ENCODE data around the gene VAV2. TPM values are rescaled to one million over a fixed set of nuclear protein-coding genes. Genes with fewer than 3 reads are reported as not detected.

VAV2 gene
- total RNA-seq, 1 donor from 2014 or later = 61.9 TPM

GRCh38 chr9:133884907-133885744, 107.0 kb downstream of the VAV2 start:
- no peaks in the 10 kb centered on the region for H3K27me3 Mint-ChIP-seq (ENCODE audit: low read depth)
- no peak for TF ChIP-seq CTCF (IDR thresholded peaks at IDR 0.05; ENCODE audit: unreplicated experiment)
- no peak for DNase-seq (ENCODE audit: low spot score in 2 of 2, unreplicated experiment in 2 of 2)
- no peak overlapping the region for H3K4me3 Mint-ChIP-seq
- no peaks in the 10 kb centered on the region for H3K9me3 Mint-ChIP-seq
- H3K36me3 Mint-ChIP-seq = no peaks in the 10 kb centered on the region
- peaks cover 74% of the 10 kb centered on the region for H3K4me1 Mint-ChIP-seq
- peak overlapping the region; percentile 76 for H3K27ac Mint-ChIP-seq

- H3K27ac Mint-ChIP-seq = peak overlapping the region; percentile 99
- no peaks in the 10 kb centered on the region for H3K27me3 Mint-ChIP-seq (ENCODE audit: low read depth)
- no peak for DNase-seq (ENCODE audit: low spot score in 2 of 2, unreplicated experiment in 2 of 2)
- H3K4me3 Mint-ChIP-seq = no peak overlapping the region
- no peaks in the 10 kb centered on the region for H3K9me3 Mint-ChIP-seq
- peaks cover 72% of the 10 kb centered on the region for H3K4me1 Mint-ChIP-seq
- no peak for TF ChIP-seq CTCF (IDR thresholded peaks at IDR 0.05; ENCODE audit: unreplicated experiment)
- H3K36me3 Mint-ChIP-seq = no peaks in the 10 kb centered on the region
Measured at GRCh38 chr9:133882849-133883755, 109.0 kb downstream of the VAV2 start.

GRCh38 chr9:133881671-133882381, 110.3 kb downstream of the VAV2 start:
- Mint-ChIP-seq H3K4me1 (peaks cover 73% of the 10 kb centered on the region), H3K9me3 (no peaks in the 10 kb centered on the region), H3K27ac (peak overlapping the region; percentile 99), H3K27me3 (ENCODE audit: low read depth) (no peaks in the 10 kb centered on the region), H3K36me3 (no peaks in the 10 kb centered on the region), H3K4me3 (no peak overlapping the region)
- DNase-seq (ENCODE audit: low spot score in 2 of 2, unreplicated experiment in 2 of 2) = no peak
- no peak for TF ChIP-seq CTCF (IDR thresholded peaks at IDR 0.05; ENCODE audit: unreplicated experiment)

GRCh38 chr9:133880851-133881661, 111.1 kb downstream of the VAV2 start:
- peak overlapping the region; percentile 26 for H3K4me3 Mint-ChIP-seq
- H3K36me3 Mint-ChIP-seq = no peaks in the 10 kb centered on the region
- H3K4me1 Mint-ChIP-seq = peaks cover 74% of the 10 kb centered on the region
- no peaks in the 10 kb centered on the region for H3K9me3 Mint-ChIP-seq
- H3K27ac Mint-ChIP-seq = peak overlapping the region; percentile 99
- TF ChIP-seq CTCF (IDR thresholded peaks at IDR 0.05; ENCODE audit: unreplicated experiment) = no peak
- no peaks in the 10 kb centered on the region for H3K27me3 Mint-ChIP-seq (ENCODE audit: low read depth)
- peak; percentile 49 to 68 for DNase-seq (ENCODE audit: low spot score in 2 of 2, unreplicated experiment in 2 of 2)

- peak overlapping the region; percentile 99 for H3K27ac Mint-ChIP-seq
Measured at GRCh38 chr9:133880136-133880535, 112.0 kb downstream of the VAV2 start.

More at GRCh38 chr9:133880136-133880535, 112.0 kb downstream of the VAV2 start:
- Mint-ChIP-seq H3K27me3 (ENCODE audit: low read depth) (no peaks in the 10 kb centered on the region), H3K9me3 (no peaks in the 10 kb centered on the region), H3K36me3 (no peaks in the 10 kb centered on the region), H3K4me3 (no peak overlapping the region), H3K4me1 (peaks cover 78% of the 10 kb centered on the region)
- no peak for DNase-seq (ENCODE audit: low spot score in 2 of 2, unreplicated experiment in 2 of 2)
- no peak for TF ChIP-seq CTCF (IDR thresholded peaks at IDR 0.05; ENCODE audit: unreplicated experiment)

Measured in mesothelial cell of epicardium (in vitro differentiated cells).